ENCODE measurements around the gene STAT3.

- no peak for TF ChIP-seq TAF1 (IDR thresholded peaks at IDR 0.05; ENCODE audit: borderline replicate concordance, low read depth, low read length)
- TF ChIP-seq POLR2AphosphoS5 (IDR thresholded peaks at IDR 0.05; ENCODE audit: low read depth, low read length), result no peak
- TF ChIP-seq POLR2A (IDR thresholded peaks at IDR 0.05; ENCODE audit: low read depth, low read length), result no peak
Observed at GRCh38 chr17:42361781-42362186, 26.5 kb downstream of the STAT3 start.
